SK-N-SH treated with all-trans-retinoic acid at 6 μM for 48 hours (cell line): Measurements from ENCODE around the gene OSBPL2.

Experiments
- ATAC-seq: fragments of 200-7000 bp; cut with Tn5 transposase; 3 replicates; pipeline ENCODE4 v1.9.1; 2020; ENCODE audit warnings: mild to moderate bottlenecking, moderate library complexity
- ARNTL ChIP-seq: fragments of 450-650 bp; formaldehyde crosslinking; IDR thresholded peaks from 2 replicates; pipeline ENCODE4 v1.5.0; 2020; ENCODE audit warnings: low read depth, mild to moderate bottlenecking, moderate library complexity, borderline replicate concordance
- CREB5 ChIP-seq: fragments of 250-450 bp; sonication (Bioruptor Pico); IDR thresholded peaks from 2 replicates; pipeline ENCODE4 v1.5.1; 2020; ENCODE audit warnings: low read depth, mild to moderate bottlenecking, moderate library complexity
- CSRNP3 ChIP-seq: fragments of 250-450 bp; sonication (Bioruptor Pico); IDR thresholded peaks from 2 replicates; pipeline ENCODE4 v1.5.1; 2021; ENCODE audit warnings: mild to moderate bottlenecking, moderate library complexity
- ESRRG ChIP-seq: fragments of 250-450 bp; sonication (Bioruptor Pico); IDR thresholded peaks from 2 replicates; pipeline ENCODE4 v1.6.1; 2021; ENCODE audit warnings: mild to moderate bottlenecking
- GLIS3 ChIP-seq: fragments of 250-450 bp; sonication (Bioruptor Pico); IDR thresholded peaks from 2 replicates; pipeline ENCODE4 v1.5.0; 2020; ENCODE audit warnings: mild to moderate bottlenecking, moderate library complexity
- ISL1 ChIP-seq: fragments of 250-450 bp; sonication (Bioruptor Pico); IDR thresholded peaks from 2 replicates; pipeline ENCODE4 v2.1.2; 2022; ENCODE audit warnings: mild to moderate bottlenecking, moderate library complexity
- PATZ1 ChIP-seq: fragments of 250-450 bp; sonication (Bioruptor Pico); IDR thresholded peaks from 2 replicates; pipeline ENCODE4 v1.8.0; 2020; ENCODE audit warnings: mild to moderate bottlenecking, moderate library complexity, borderline replicate concordance
- POU6F1 ChIP-seq: fragments of 250-450 bp; sonication (Bioruptor Pico); IDR thresholded peaks from 2 replicates; pipeline ENCODE4 v1.8.0; 2021; ENCODE audit warnings: low read depth, mild to moderate bottlenecking, moderate library complexity, borderline replicate concordance
- PPARA ChIP-seq: fragments of 250-450 bp; sonication (Bioruptor Pico); IDR thresholded peaks from 2 replicates; pipeline ENCODE4 v1.5.0; 2020; ENCODE audit warnings: mild to moderate bottlenecking, borderline replicate concordance
- RARB ChIP-seq: fragments of 250-450 bp; sonication (Bioruptor Pico); IDR thresholded peaks from 2 replicates; pipeline ENCODE4 v1.8.0; 2021; ENCODE audit warnings: mild to moderate bottlenecking, moderate library complexity
- SNAI2 ChIP-seq: fragments of 250-450 bp; sonication (Bioruptor Pico); IDR thresholded peaks from 2 replicates; pipeline ENCODE4 v1.5.0; 2020; ENCODE audit warnings: mild to moderate bottlenecking, moderate library complexity
- TCF4 ChIP-seq: fragments of 250-450 bp; sonication (Bioruptor Pico); IDR thresholded peaks from 2 replicates; pipeline ENCODE4 v1.8.0; 2021; ENCODE audit warnings: mild to moderate bottlenecking, moderate library complexity, borderline replicate concordance
- TOX ChIP-seq: fragments of 250-450 bp; sonication (Bioruptor Pico); IDR thresholded peaks from 2 replicates; pipeline ENCODE4 v1.8.0; 2021; ENCODE audit warnings: mild to moderate bottlenecking, moderate library complexity, borderline replicate concordance
- TSHZ2 ChIP-seq: fragments of 250-450 bp; sonication (Bioruptor Pico); IDR thresholded peaks from 2 replicates; pipeline ENCODE4 v1.5.0; 2020; ENCODE audit warnings: mild to moderate bottlenecking, moderate library complexity
- ZC3H10 ChIP-seq: fragments of 250-450 bp; sonication (Bioruptor Pico); IDR thresholded peaks from 2 replicates; pipeline ENCODE4 v1.5.1; 2021; ENCODE audit warnings: mild to moderate bottlenecking, moderate library complexity
- ZFP3 ChIP-seq: fragments of 250-450 bp; sonication (Bioruptor Pico); IDR thresholded peaks from 2 replicates; pipeline ENCODE4 v1.5.0; 2020; ENCODE audit warnings: mild to moderate bottlenecking, moderate library complexity
- ZFP30 ChIP-seq: fragments of 450-650 bp; formaldehyde crosslinking; IDR thresholded peaks from 2 replicates; pipeline ENCODE4 v1.5.0; 2022; ENCODE audit warnings: mild to moderate bottlenecking, moderate library complexity
- ZNF565 ChIP-seq: fragments of 450-650 bp; formaldehyde crosslinking; conservative IDR thresholded peaks from 2 replicates; pipeline ENCODE4 v1.5.0; 2020; ENCODE audit warnings: low read depth, mild to moderate bottlenecking, moderate library complexity
- ZNF70 ChIP-seq: fragments of 450-650 bp; formaldehyde crosslinking; IDR thresholded peaks from 2 replicates; pipeline ENCODE4 v1.5.0; 2020; ENCODE audit warnings: mild to moderate bottlenecking, moderate library complexity
- ZNF8 ChIP-seq: fragments of 450-650 bp; formaldehyde crosslinking; IDR thresholded peaks from 2 replicates; pipeline ENCODE4 v1.5.0; 2020; ENCODE audit warnings: mild to moderate bottlenecking, moderate library complexity

The OSBPL2 gene

GRCh38 chr20:62259294-62259565 is 20.9 kb downstream of the OSBPL2 start:
- no peak for ATAC-seq
- no peak for TF ChIP-seq TSHZ2 (CRISPR knock-in tag)
- TF ChIP-seq ZNF565 (CRISPR knock-in tag): no peak
- no peak for TF ChIP-seq POU6F1 (CRISPR knock-in tag)
- TF ChIP-seq RARB (CRISPR knock-in tag): no peak

- TF ChIP-seq ESRRG (CRISPR knock-in tag) (no peak), ZNF70 (CRISPR knock-in tag) (no peak), ZFP3 (CRISPR knock-in tag) (no peak), POU6F1 (CRISPR knock-in tag) (no peak), CSRNP3 (CRISPR knock-in tag) (no peak), ISL1 (CRISPR knock-in tag) (no peak), GLIS3 (CRISPR knock-in tag) (no peak), PPARA (CRISPR knock-in tag) (no peak), TSHZ2 (CRISPR knock-in tag) (no peak), ARNTL (no peak), SNAI2 (CRISPR knock-in tag) (no peak), ZFP30 (no peak), PATZ1 (CRISPR knock-in tag) (no peak), RARB (CRISPR knock-in tag) (no peak), CREB5 (CRISPR knock-in tag) (no peak), ZC3H10 (no peak), ZNF565 (CRISPR knock-in tag) (no peak), TOX (CRISPR knock-in tag) (no peak), ZNF8 (CRISPR knock-in tag) (no peak), TCF4 (CRISPR knock-in tag) (no peak)
- TF ChIP-seq, all 23 proteins: peak for 0
- no peak for ATAC-seq
Observed at GRCh38 chr20:62262064-62262463, 23.7 kb downstream of the OSBPL2 start.
